Upper lobe of right lung (tissue), 1 donor: ENCODE measurements around the gene MGAM2. TPM values are rescaled to one million over a fixed set of nuclear protein-coding genes. Genes with fewer than 3 reads are reported as not detected.

Experiments
- ATAC-seq: fragments of 200-7000 bp; cut with Tn5 transposase; one replicate; pipeline ENCODE4 v1.9.1; 2020; ENCODE audit warnings: mild to moderate bottlenecking, moderate library complexity
- DNase-seq: peaks from one replicate; pipeline ENCODE4 v3.0.0-alpha.2; 2020
- H3K27ac ChIP-seq: fragments of 200-600 bp; one replicate; pipeline ENCODE4 v1.8.0; 2022
- H3K27me3 ChIP-seq: fragments of 200-600 bp; one replicate; pipeline ENCODE4 v1.8.0; 2022; ENCODE audit warnings: mild to moderate bottlenecking
- H3K36me3 ChIP-seq: fragments of 200-600 bp; one replicate; pipeline ENCODE4 v1.8.0; 2022
- H3K4me1 ChIP-seq: fragments of 200-600 bp; one replicate; pipeline ENCODE4 v1.8.0; 2022
- H3K4me3 ChIP-seq: fragments of 200-600 bp; one replicate; pipeline ENCODE4 v1.8.0; 2022; ENCODE audit warnings: mild to moderate bottlenecking
- H3K9me3 ChIP-seq: fragments of 200-600 bp; one replicate; pipeline ENCODE4 v1.8.0; 2022
- intact Hi-C: fragments of 100-400 bp; cut with DNase I; formaldehyde crosslinking; loops from one replicate; pipeline ENCODE4 v1.11.0; 2022
- total RNA-seq: library from RNA; stranded (reverse); fragmentation: NEBNext Ultra II Directional; extraction: Animal tissue kit (Norgen Biotek cat#: 25700); gene quantifications from one replicate; pipeline ENCODE4 v1.2.1, GENCODE V29; 2021
- TF ChIP-seq, protein P1 (sequence below): fragments of 200-600 bp; IDR thresholded peaks from one replicate; pipeline ENCODE4 v1.8.0; 2022; ENCODE audit warnings: antibody characterized with exemption
- donor health status: DM: no; HTN: yes; CAD: no; lungs with severe emphysema.

Gene MGAM2
- total RNA-seq, 1 donor from 2014 or later = 0.61 TPM

- TF ChIP-seq, protein P1, sequence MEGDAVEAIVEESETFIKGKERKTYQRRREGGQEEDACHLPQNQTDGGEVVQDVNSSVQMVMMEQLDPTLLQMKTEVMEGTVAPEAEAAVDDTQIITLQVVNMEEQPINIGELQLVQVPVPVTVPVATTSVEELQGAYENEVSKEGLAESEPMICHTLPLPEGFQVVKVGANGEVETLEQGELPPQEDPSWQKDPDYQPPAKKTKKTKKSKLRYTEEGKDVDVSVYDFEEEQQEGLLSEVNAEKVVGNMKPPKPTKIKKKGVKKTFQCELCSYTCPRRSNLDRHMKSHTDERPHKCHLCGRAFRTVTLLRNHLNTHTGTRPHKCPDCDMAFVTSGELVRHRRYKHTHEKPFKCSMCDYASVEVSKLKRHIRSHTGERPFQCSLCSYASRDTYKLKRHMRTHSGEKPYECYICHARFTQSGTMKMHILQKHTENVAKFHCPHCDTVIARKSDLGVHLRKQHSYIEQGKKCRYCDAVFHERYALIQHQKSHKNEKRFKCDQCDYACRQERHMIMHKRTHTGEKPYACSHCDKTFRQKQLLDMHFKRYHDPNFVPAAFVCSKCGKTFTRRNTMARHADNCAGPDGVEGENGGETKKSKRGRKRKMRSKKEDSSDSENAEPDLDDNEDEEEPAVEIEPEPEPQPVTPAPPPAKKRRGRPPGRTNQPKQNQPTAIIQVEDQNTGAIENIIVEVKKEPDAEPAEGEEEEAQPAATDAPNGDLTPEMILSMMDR = no peak
- Histone ChIP-seq H3K36me3 (no peaks in the 10 kb centered on the region), H3K4me3 (no peak overlapping the region), H3K27ac (no peak overlapping the region), H3K27me3 (no peaks in the 10 kb centered on the region), H3K9me3 (no peaks in the 10 kb centered on the region), H3K4me1 (no peaks in the 10 kb centered on the region)
- intact Hi-C loops = no loop called here
- no peak for DNase-seq
- no peak for ATAC-seq
Measured at GRCh38 chr7:142138996-142139395, 27.5 kb downstream of the MGAM2 start.

GRCh38 chr7:142139597-142140400 lies 28.3 kb downstream of the MGAM2 start:
- DNase-seq = no peak
- no peaks in the 10 kb centered on the region for H3K36me3 ChIP-seq
- no peaks in the 10 kb centered on the region for H3K27me3 ChIP-seq
- no peaks in the 10 kb centered on the region for H3K4me1 ChIP-seq
- no peak for ATAC-seq
- no peak overlapping the region for H3K27ac ChIP-seq
- intact Hi-C loops = no loop called here
- no peak overlapping the region for H3K4me3 ChIP-seq
- no peaks in the 10 kb centered on the region for H3K9me3 ChIP-seq
- TF ChIP-seq, protein P1 = no peak

DNA sequence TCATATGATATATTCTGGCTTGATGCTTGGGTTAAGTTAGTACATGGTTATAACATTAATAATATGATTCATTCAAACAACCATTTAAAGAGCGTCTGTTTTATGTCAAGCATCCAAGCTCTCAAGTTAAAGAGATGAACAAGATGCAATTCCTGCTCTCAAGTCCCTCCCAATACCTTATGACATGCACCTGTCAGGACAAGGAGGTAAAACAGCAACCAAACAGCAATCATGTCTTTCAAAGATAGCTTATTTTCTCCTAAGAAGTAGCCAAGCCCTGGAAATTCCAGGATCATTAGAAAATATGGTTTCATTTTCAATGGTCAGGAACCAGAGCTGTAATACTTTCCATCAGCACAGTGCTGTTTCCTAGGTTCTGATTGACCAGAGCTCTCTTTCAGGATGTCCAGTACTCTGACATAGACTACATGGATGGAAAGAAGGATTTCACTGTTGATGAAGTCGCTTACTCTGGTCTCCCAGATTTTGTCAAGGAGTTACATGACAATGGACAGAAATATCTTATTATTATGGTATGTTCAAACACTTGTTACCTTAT lies 29.0 kb downstream of the MGAM2 start:
- no peaks in the 10 kb centered on the region for H3K9me3 ChIP-seq
- no peak overlapping the region for H3K27ac ChIP-seq
- H3K36me3 ChIP-seq = no peaks in the 10 kb centered on the region
- no peak overlapping the region for H3K4me3 ChIP-seq
- no peak for ATAC-seq
- H3K4me1 ChIP-seq = no peaks in the 10 kb centered on the region
- DNase-seq = no peak
- no peaks in the 10 kb centered on the region for H3K27me3 ChIP-seq
- TF ChIP-seq, protein P1 = no peak
- intact Hi-C loops = no loop called here

GRCh38 chr7:142142702-142143101 lies 31.2 kb downstream of the MGAM2 start:
- ATAC-seq (no peak), DNase-seq (no peak)
- intact Hi-C loops = no loop called here
- H3K27me3 ChIP-seq = no peaks in the 10 kb centered on the region
- H3K9me3 ChIP-seq = no peaks in the 10 kb centered on the region
- no peaks in the 10 kb centered on the region for H3K36me3 ChIP-seq
- no peaks in the 10 kb centered on the region for H3K4me1 ChIP-seq
- no peak overlapping the region for H3K4me3 ChIP-seq
- H3K27ac ChIP-seq = no peak overlapping the region
- TF ChIP-seq, protein P1 = no peak

DNA sequence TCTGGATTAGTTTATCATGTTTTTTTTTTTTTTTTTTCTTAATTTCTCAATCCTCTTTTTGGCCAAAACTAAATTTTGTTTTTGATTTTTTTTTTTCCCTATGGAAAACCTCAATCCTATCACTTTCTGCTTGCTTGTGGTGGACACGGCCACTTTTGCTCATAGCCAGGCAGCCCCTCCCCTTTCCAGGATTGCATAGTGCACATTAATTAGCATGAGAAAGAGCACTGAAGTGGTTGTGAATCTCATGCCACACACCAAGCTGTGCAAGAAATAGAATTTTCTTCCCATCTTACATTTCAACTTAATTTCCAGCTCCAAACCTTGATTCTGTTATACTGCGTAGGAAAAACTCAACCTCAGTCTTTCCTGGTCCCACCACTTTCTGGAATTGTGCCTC lies 34.6 kb downstream of the MGAM2 start:
- H3K36me3 ChIP-seq = no peaks in the 10 kb centered on the region

More for the DNA sequence above, 34.6 kb downstream of the MGAM2 start:
- TF ChIP-seq, protein P1 = no peak
- ATAC-seq (no peak), DNase-seq (no peak)
- H3K27me3 ChIP-seq = peaks cover 10% of the 10 kb centered on the region
- H3K4me3 ChIP-seq = no peak overlapping the region
- intact Hi-C loops = no loop called here
- no peaks in the 10 kb centered on the region for H3K9me3 ChIP-seq
- H3K4me1 ChIP-seq = no peaks in the 10 kb centered on the region
- no peak overlapping the region for H3K27ac ChIP-seq
